Erythroblast (primary cell): ENCODE results near the gene TBK1.

Experiments used
- GATA1 ChIP-seq: IDR thresholded peaks from 2 replicates; pipeline ENCODE4 v1.6.1; 2011; ENCODE audit warnings: low read depth, mild to moderate bottlenecking, control low read depth, low read length, moderate library complexity
- POLR2A ChIP-seq: IDR thresholded peaks from 2 replicates; pipeline ENCODE4 v1.6.1; 2011; ENCODE audit warnings: mild to moderate bottlenecking, low read length

- TF ChIP-seq POLR2A: no peak
- TF ChIP-seq GATA1: no peak
These were observed 55.0 kb downstream of the TBK1 start for GRCh38 chr12:64506955-64507354.
